SK-N-SH treated with all-trans-retinoic acid at 6 μM for 48 hours (cell line): ENCODE measurements around the gene TERB1.

Experiments used
- ATAC-seq: fragments of 200-7000 bp; cut with Tn5 transposase; 3 replicates; pipeline ENCODE4 v1.9.1; 2020; ENCODE audit warnings: mild to moderate bottlenecking, moderate library complexity
- ARNTL ChIP-seq: fragments of 450-650 bp; formaldehyde crosslinking; IDR thresholded peaks from 2 replicates; pipeline ENCODE4 v1.5.0; 2020; ENCODE audit warnings: low read depth, mild to moderate bottlenecking, moderate library complexity, borderline replicate concordance
- BACH2 ChIP-seq: fragments of 250-450 bp; sonication (Bioruptor Pico); IDR thresholded peaks from 2 replicates; pipeline ENCODE4 v1.9.0; 2021; ENCODE audit warnings: mild to moderate bottlenecking, borderline replicate concordance
- CREB5 ChIP-seq: fragments of 250-450 bp; sonication (Bioruptor Pico); IDR thresholded peaks from 2 replicates; pipeline ENCODE4 v1.5.1; 2020; ENCODE audit warnings: low read depth, mild to moderate bottlenecking, moderate library complexity
- CSDC2 ChIP-seq: fragments of 250-450 bp; sonication (Bioruptor Pico); IDR thresholded peaks from 2 replicates; pipeline ENCODE4 v1.5.0; 2020; ENCODE audit warnings: mild to moderate bottlenecking, moderate library complexity
- CSRNP3 ChIP-seq: fragments of 250-450 bp; sonication (Bioruptor Pico); IDR thresholded peaks from 2 replicates; pipeline ENCODE4 v1.5.1; 2021; ENCODE audit warnings: mild to moderate bottlenecking, moderate library complexity
- ESRRG ChIP-seq: fragments of 250-450 bp; sonication (Bioruptor Pico); IDR thresholded peaks from 2 replicates; pipeline ENCODE4 v1.6.1; 2021; ENCODE audit warnings: mild to moderate bottlenecking
- GLIS3 ChIP-seq: fragments of 250-450 bp; sonication (Bioruptor Pico); IDR thresholded peaks from 2 replicates; pipeline ENCODE4 v1.5.0; 2020; ENCODE audit warnings: mild to moderate bottlenecking, moderate library complexity
- ISL1 ChIP-seq: fragments of 250-450 bp; sonication (Bioruptor Pico); IDR thresholded peaks from 2 replicates; pipeline ENCODE4 v2.1.2; 2022; ENCODE audit warnings: mild to moderate bottlenecking, moderate library complexity
- OSR1 ChIP-seq: fragments of 250-450 bp; sonication (Bioruptor Pico); IDR thresholded peaks from 2 replicates; pipeline ENCODE4 v1.8.0; 2022; ENCODE audit warnings: moderate library complexity, mild to moderate bottlenecking, inconsistent platforms
- PATZ1 ChIP-seq: fragments of 250-450 bp; sonication (Bioruptor Pico); IDR thresholded peaks from 2 replicates; pipeline ENCODE4 v1.8.0; 2020; ENCODE audit warnings: mild to moderate bottlenecking, moderate library complexity, borderline replicate concordance
- POU6F1 ChIP-seq: fragments of 250-450 bp; sonication (Bioruptor Pico); IDR thresholded peaks from 2 replicates; pipeline ENCODE4 v1.8.0; 2021; ENCODE audit warnings: low read depth, mild to moderate bottlenecking, moderate library complexity, borderline replicate concordance
- PPARA ChIP-seq: fragments of 250-450 bp; sonication (Bioruptor Pico); IDR thresholded peaks from 2 replicates; pipeline ENCODE4 v1.5.0; 2020; ENCODE audit warnings: mild to moderate bottlenecking, borderline replicate concordance
- RARB ChIP-seq: fragments of 250-450 bp; sonication (Bioruptor Pico); IDR thresholded peaks from 2 replicates; pipeline ENCODE4 v1.8.0; 2021; ENCODE audit warnings: mild to moderate bottlenecking, moderate library complexity
- SNAI2 ChIP-seq: fragments of 250-450 bp; sonication (Bioruptor Pico); IDR thresholded peaks from 2 replicates; pipeline ENCODE4 v1.5.0; 2020; ENCODE audit warnings: mild to moderate bottlenecking, moderate library complexity
- TCF4 ChIP-seq: fragments of 250-450 bp; sonication (Bioruptor Pico); IDR thresholded peaks from 2 replicates; pipeline ENCODE4 v1.8.0; 2021; ENCODE audit warnings: mild to moderate bottlenecking, moderate library complexity, borderline replicate concordance
- TOX ChIP-seq: fragments of 250-450 bp; sonication (Bioruptor Pico); IDR thresholded peaks from 2 replicates; pipeline ENCODE4 v1.8.0; 2021; ENCODE audit warnings: mild to moderate bottlenecking, moderate library complexity, borderline replicate concordance
- TSHZ2 ChIP-seq: fragments of 250-450 bp; sonication (Bioruptor Pico); IDR thresholded peaks from 2 replicates; pipeline ENCODE4 v1.5.0; 2020; ENCODE audit warnings: mild to moderate bottlenecking, moderate library complexity
- ZC3H10 ChIP-seq: fragments of 250-450 bp; sonication (Bioruptor Pico); IDR thresholded peaks from 2 replicates; pipeline ENCODE4 v1.5.1; 2021; ENCODE audit warnings: mild to moderate bottlenecking, moderate library complexity
- ZFP3 ChIP-seq: fragments of 250-450 bp; sonication (Bioruptor Pico); IDR thresholded peaks from 2 replicates; pipeline ENCODE4 v1.5.0; 2020; ENCODE audit warnings: mild to moderate bottlenecking, moderate library complexity
- ZFP30 ChIP-seq: fragments of 450-650 bp; formaldehyde crosslinking; IDR thresholded peaks from 2 replicates; pipeline ENCODE4 v1.5.0; 2022; ENCODE audit warnings: mild to moderate bottlenecking, moderate library complexity
- ZNF565 ChIP-seq: fragments of 450-650 bp; formaldehyde crosslinking; conservative IDR thresholded peaks from 2 replicates; pipeline ENCODE4 v1.5.0; 2020; ENCODE audit warnings: low read depth, mild to moderate bottlenecking, moderate library complexity
- ZNF70 ChIP-seq: fragments of 450-650 bp; formaldehyde crosslinking; IDR thresholded peaks from 2 replicates; pipeline ENCODE4 v1.5.0; 2020; ENCODE audit warnings: mild to moderate bottlenecking, moderate library complexity
- ZNF8 ChIP-seq: fragments of 450-650 bp; formaldehyde crosslinking; IDR thresholded peaks from 2 replicates; pipeline ENCODE4 v1.5.0; 2020; ENCODE audit warnings: mild to moderate bottlenecking, moderate library complexity

TERB1 gene

GRCh38 chr16:66735891-66736290 is 65.5 kb downstream of the TERB1 start (continued):
- TF ChIP-seq ZFP30 (CRISPR knock-in tag) = no peak
- TF ChIP-seq ESRRG (CRISPR knock-in tag) = no peak
- TF ChIP-seq ZFP3 (CRISPR knock-in tag) = no peak
- TF ChIP-seq TCF4 = no peak
- no peak for TF ChIP-seq POU6F1 (CRISPR knock-in tag)

GRCh38 chr16:66731101-66731500 is 70.3 kb downstream of the TERB1 start:
- TF ChIP-seq PPARA (CRISPR knock-in tag) = no peak
- no peak for TF ChIP-seq GLIS3
- TF ChIP-seq CREB5 (CRISPR knock-in tag) = no peak
- TF ChIP-seq POU6F1 (CRISPR knock-in tag) = no peak
- TF ChIP-seq TSHZ2 (CRISPR knock-in tag) = no peak
- no peak for TF ChIP-seq ISL1 (CRISPR knock-in tag)
- no peak for TF ChIP-seq RARB (CRISPR knock-in tag)
- TF ChIP-seq TCF4 = no peak
- no peak for TF ChIP-seq ZFP30 (CRISPR knock-in tag)
- no peak for TF ChIP-seq BACH2 (CRISPR knock-in tag)
- no peak for TF ChIP-seq ZC3H10 (CRISPR knock-in tag)
- TF ChIP-seq OSR1 (CRISPR knock-in tag) = no peak
- TF ChIP-seq ZNF565 = no peak
- TF ChIP-seq ESRRG (CRISPR knock-in tag) = no peak
- no peak for ATAC-seq

- ATAC-seq = peak; percentile 14
- TF ChIP-seq PATZ1 (CRISPR knock-in tag) (no peak), CSRNP3 (CRISPR knock-in tag) (no peak), ZNF565 (no peak), ZNF8 (CRISPR knock-in tag) (no peak), ARNTL (CRISPR knock-in tag) (no peak), ESRRG (CRISPR knock-in tag) (no peak), OSR1 (CRISPR knock-in tag) (no peak), POU6F1 (CRISPR knock-in tag) (no peak), ZFP3 (CRISPR knock-in tag) (no peak), BACH2 (CRISPR knock-in tag) (no peak), SNAI2 (CRISPR knock-in tag) (no peak), CSDC2 (CRISPR knock-in tag) (no peak), PPARA (CRISPR knock-in tag) (no peak), GLIS3 (no peak), ZNF70 (no peak), TSHZ2 (CRISPR knock-in tag) (no peak), TOX (CRISPR knock-in tag) (no peak)
Measured at GRCh38 chr16:66728804-66729203, 72.6 kb downstream of the TERB1 start.
